ENCODE results near the gene SH3BGRL3. TPM values are rescaled to one million over a fixed set of nuclear protein-coding genes. Genes with fewer than 3 reads are reported as not detected.
A peak's percentile ranks its signal among the peaks of the same experiment; 100 is the strongest.

The SH3BGRL3 gene
- total RNA-seq, 1 donor from 2014 or later, result 169 TPM

DNA sequence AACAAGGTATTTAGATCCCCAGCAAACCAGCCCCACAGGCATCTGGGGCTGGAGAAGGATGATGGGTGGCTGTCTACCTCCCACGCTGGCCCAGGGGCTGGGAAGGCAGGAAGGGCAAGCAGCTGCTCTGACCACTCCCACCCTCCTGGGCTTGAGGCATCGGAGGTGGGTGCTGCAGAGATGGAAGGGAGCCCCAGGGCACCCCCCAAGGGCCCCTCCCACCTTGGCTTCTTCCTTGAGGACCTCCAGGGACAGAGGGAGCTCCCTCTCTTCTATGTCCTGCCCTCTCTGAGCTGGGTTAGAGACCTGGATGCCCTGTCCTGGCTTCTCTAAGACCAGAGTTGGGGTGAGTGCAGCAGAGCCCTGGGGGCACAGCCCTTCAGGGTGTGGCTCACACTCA lies 41.0 kb downstream of the SH3BGRL3 start:
- H3K4me3 ChIP-seq, result no peak overlapping the region
- no peaks in the 10 kb centered on the region for H3K36me3 ChIP-seq
- TF ChIP-seq, protein P1, sequence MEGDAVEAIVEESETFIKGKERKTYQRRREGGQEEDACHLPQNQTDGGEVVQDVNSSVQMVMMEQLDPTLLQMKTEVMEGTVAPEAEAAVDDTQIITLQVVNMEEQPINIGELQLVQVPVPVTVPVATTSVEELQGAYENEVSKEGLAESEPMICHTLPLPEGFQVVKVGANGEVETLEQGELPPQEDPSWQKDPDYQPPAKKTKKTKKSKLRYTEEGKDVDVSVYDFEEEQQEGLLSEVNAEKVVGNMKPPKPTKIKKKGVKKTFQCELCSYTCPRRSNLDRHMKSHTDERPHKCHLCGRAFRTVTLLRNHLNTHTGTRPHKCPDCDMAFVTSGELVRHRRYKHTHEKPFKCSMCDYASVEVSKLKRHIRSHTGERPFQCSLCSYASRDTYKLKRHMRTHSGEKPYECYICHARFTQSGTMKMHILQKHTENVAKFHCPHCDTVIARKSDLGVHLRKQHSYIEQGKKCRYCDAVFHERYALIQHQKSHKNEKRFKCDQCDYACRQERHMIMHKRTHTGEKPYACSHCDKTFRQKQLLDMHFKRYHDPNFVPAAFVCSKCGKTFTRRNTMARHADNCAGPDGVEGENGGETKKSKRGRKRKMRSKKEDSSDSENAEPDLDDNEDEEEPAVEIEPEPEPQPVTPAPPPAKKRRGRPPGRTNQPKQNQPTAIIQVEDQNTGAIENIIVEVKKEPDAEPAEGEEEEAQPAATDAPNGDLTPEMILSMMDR (IDR thresholded peaks at IDR 0.05), result no peak
- ATAC-seq, result no peak
- intact Hi-C loops (cut with DNase I), result loop anchor here (5.0 kb wide), 1 partner anchor 44 kb away; no protein-coding TSS in a partner anchor
- H3K4me1 ChIP-seq, result peaks cover 9% of the 10 kb centered on the region
- H3K27me3 ChIP-seq, result no peaks in the 10 kb centered on the region
- no peaks in the 10 kb centered on the region for H3K9me3 ChIP-seq
- H3K27ac ChIP-seq, result no peak overlapping the region
- no peak for DNase-seq

DNA sequence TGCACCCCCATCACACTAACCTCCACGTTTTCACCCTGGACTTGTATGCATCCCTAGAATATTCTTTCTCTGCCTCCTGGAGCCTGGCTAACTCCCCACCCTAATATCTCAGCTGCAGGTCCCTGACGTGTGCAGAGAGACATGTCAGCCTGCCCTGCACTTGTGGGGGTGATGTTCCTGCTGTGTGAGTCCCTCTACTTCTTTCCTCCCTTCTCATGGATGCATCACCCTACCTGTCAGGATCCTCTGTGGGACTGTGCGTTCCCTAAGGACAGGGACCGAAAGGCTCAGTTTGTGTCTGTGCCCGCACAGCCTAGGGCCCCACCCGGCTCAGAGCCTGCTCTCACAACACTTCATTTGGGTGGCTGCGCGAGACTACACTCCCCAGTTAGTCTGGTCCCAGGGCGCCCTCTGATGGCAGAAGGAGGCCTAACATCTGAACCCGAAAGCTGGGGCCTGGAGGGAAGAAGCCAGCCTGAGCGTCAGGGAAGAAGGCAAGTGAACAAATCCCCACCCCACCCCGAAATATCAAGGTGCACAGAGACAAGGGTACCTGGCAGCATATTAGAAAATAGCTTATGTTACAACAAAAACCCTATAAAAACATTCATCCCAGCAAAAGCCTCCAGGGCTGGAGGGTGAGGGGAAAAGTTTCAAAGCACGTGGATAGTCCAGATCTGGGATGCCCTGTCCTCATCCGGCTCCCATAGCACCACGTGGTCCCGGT lies 41.6 kb downstream of the SH3BGRL3 start:
- H3K4me1 ChIP-seq, result peaks cover 9% of the 10 kb centered on the region
- no peaks in the 10 kb centered on the region for H3K9me3 ChIP-seq
- TF ChIP-seq, protein P1 (IDR thresholded peaks at IDR 0.05), result peak; percentile 89
- no peak overlapping the region for H3K27ac ChIP-seq
- H3K27me3 ChIP-seq, result no peaks in the 10 kb centered on the region
- intact Hi-C loops (cut with DNase I), result loop anchor here (5.0 kb wide), 1 partner anchor 44 kb away; no protein-coding TSS in a partner anchor
- peak; percentile 92 for ATAC-seq
- no peaks in the 10 kb centered on the region for H3K36me3 ChIP-seq
- H3K4me3 ChIP-seq, result no peak overlapping the region
- peak; percentile 93 for DNase-seq

DNA sequence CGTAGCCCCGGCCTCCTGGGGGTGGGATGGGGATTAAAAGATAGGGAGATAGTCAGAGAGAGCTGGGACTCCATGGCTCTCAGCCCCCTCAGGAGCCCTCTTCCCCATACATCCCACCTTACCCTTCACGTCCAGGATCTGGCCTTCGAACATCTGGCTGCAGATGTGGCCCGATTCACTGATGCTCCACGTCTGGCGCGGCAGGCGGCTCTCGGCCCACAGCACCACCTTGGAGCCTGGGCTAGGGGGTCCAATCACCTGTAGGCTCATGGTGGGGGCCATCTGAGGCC lies 42.1 kb downstream of the SH3BGRL3 start:
- intact Hi-C loops (cut with DNase I), result loop anchor here (5.0 kb wide), 1 partner anchor 45 kb away; no protein-coding TSS in a partner anchor
- H3K9me3 ChIP-seq, result no peaks in the 10 kb centered on the region
- peaks cover 9% of the 10 kb centered on the region for H3K4me1 ChIP-seq
- DNase-seq (no peak), ATAC-seq (no peak)
- TF ChIP-seq, protein P1 (IDR thresholded peaks at IDR 0.05), result no peak
- no peak overlapping the region for H3K27ac ChIP-seq
- no peaks in the 10 kb centered on the region for H3K27me3 ChIP-seq
- no peak overlapping the region for H3K4me3 ChIP-seq
- H3K36me3 ChIP-seq, result no peaks in the 10 kb centered on the region

DNA sequence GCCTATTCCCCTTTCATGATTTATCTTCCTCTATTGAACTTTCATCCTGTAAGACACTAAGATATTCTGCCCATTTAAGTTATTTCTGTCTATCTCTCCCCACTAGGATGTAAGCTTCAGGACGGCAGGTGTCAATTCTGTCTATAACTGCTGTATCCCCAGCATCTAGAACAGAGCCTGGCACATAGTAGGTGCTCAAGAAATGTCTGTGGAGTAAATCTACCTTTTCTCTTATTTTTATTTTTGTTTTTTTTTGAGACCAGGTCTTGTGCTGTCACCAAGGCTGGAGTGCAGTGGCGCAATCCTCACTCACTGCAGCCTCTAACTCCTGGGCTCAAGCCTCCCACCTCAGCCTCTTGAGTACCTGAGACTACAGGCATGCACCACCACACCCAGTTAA lies 43.5 kb downstream of the SH3BGRL3 start:
- H3K27ac ChIP-seq, result no peak overlapping the region
- no peak overlapping the region for H3K4me3 ChIP-seq
- no peak for DNase-seq
- no peak for ATAC-seq
- H3K9me3 ChIP-seq, result no peaks in the 10 kb centered on the region
- peaks cover 9% of the 10 kb centered on the region for H3K4me1 ChIP-seq
- H3K27me3 ChIP-seq, result no peaks in the 10 kb centered on the region
- intact Hi-C loops (cut with DNase I), result loop anchor here (5.0 kb wide), 1 partner anchor 46 kb away; no protein-coding TSS in a partner anchor
- TF ChIP-seq, protein P1 (IDR thresholded peaks at IDR 0.05), result no peak
- H3K36me3 ChIP-seq, result no peaks in the 10 kb centered on the region

DNA sequence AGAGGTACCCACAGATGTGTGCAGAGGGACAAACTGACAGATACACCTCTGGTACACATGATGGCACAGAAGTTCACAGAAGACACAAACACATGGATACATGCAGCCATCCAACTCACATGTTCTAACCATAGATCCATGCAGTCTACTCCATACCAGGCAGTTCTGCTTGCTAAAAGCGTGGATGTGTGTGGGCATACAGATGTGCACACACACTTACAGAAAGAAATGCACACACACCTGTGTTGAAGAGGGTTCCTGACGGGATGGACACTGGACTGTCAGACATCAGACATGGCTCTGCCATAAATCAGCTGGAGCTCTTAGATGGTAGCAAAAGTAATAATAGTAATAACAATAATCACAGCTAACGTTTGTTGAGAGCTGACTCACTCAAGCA lies 44.7 kb downstream of the SH3BGRL3 start:
- TF ChIP-seq, protein P1 (IDR thresholded peaks at IDR 0.05), result no peak
- no peaks in the 10 kb centered on the region for H3K27me3 ChIP-seq
- DNase-seq (no peak), ATAC-seq (no peak)
- no peaks in the 10 kb centered on the region for H3K9me3 ChIP-seq
- H3K27ac ChIP-seq, result no peak overlapping the region
- H3K4me3 ChIP-seq, result no peak overlapping the region
- H3K4me1 ChIP-seq, result peaks cover 9% of the 10 kb centered on the region
- H3K36me3 ChIP-seq, result no peaks in the 10 kb centered on the region
- intact Hi-C loops (cut with DNase I), result loop anchor here (5.0 kb wide), 1 partner anchor 47 kb away; no protein-coding TSS in a partner anchor

All from upper lobe of right lung (tissue), 1 donor.